Small intestine (tissue), 16 donors: ENCODE measurements around the gene RND2. TPM values are rescaled to one million over a fixed set of nuclear protein-coding genes. Genes with fewer than 3 reads are reported as not detected.
"Not testable (repeated sequence)": the region's sequence is repeated elsewhere in the genome, so short reads cannot be mapped to it uniquely, and the experiment has no call there.

Experiments used
- DNase-seq, 2 donors: peaks; one replicate each; pipeline versions ENCODE4 v3.0.0 to v3.0.0-alpha.2; 2013
- FAIRE-seq: peaks from 2 replicates; lab custom pipeline; 2012; peaks lifted over from hg19 to GRCh38; lab: Jason Lieb, UNC
- H3K27ac ChIP-seq, 3 donors: one replicate each; pipeline ENCODE4 v1.5.1; 2013; ENCODE audit warnings: low read length in 2 of 3, mild to moderate bottlenecking in 2 of 3, control low read depth in 1 of 3, inconsistent platforms in 1 of 3, low read depth in 1 of 3, moderate library complexity in 1 of 3
- H3K27me3 ChIP-seq, 3 donors: one replicate each; pipeline ENCODE4 v1.6.1; 2013; ENCODE audit warnings: low read length in 3 of 3, inconsistent platforms in 1 of 3; ENCODE audit not compliant: control insufficient read depth in 3 of 3, insufficient read depth in 3 of 3
- H3K36me3 ChIP-seq, 3 donors: one replicate each; pipeline ENCODE4 v1.6.1; 2013; ENCODE audit warnings: low read length in 3 of 3, inconsistent platforms in 1 of 3, low read depth in 1 of 3, mild to moderate bottlenecking in 1 of 3, moderate library complexity in 1 of 3; ENCODE audit not compliant: control insufficient read depth in 3 of 3, insufficient read depth in 2 of 3
- H3K4me1 ChIP-seq, 3 donors: one replicate each; pipeline ENCODE4 v1.6.1; 2013; ENCODE audit warnings: low read length in 2 of 3, inconsistent platforms in 1 of 3, low read depth in 1 of 3, mild to moderate bottlenecking in 1 of 3, moderate library complexity in 1 of 3; ENCODE audit not compliant: control insufficient read depth in 3 of 3, insufficient read depth in 2 of 3
- H3K4me3 ChIP-seq, 3 donors: one replicate each; pipeline ENCODE4 v1.5.1; 2013; ENCODE audit warnings: low read length in 3 of 3, control low read depth in 1 of 3, inconsistent platforms in 1 of 3, low read depth in 1 of 3, mild to moderate bottlenecking in 1 of 3, moderate library complexity in 1 of 3
- H3K9me3 ChIP-seq, 2 donors: one replicate each; pipeline ENCODE4 v1.6.1; 2013; ENCODE audit warnings: low read depth in 1 of 2, low read length in 1 of 2; ENCODE audit not compliant: control insufficient read depth in 2 of 2, insufficient read depth in 1 of 2
- WGBS, 3 donors: extraction: QIAGEN DNeasy Blood & Tissue Kit; methylation state at CpG; one replicate each; pipeline ENCODE4 v1.1.7; 2013; 5-methylcytosine and 5-hydroxymethylcytosine counted together
- long read RNA-seq, 10 donors: transcript quantifications; one replicate each; lab custom pipeline, GENCODE V29; 2026
- polyA plus RNA-seq, 4 donors: library from polyadenylated mRNA; stranded (reverse) in 3 of 4; unstranded in 1 of 4; fragments of 200-250 nt in 3 of 4; fragments of 120-200 nt in 1 of 4; gene quantifications; one replicate each; pipeline versions ENCODE4 v1.2.1 to v1.2.3, GENCODE V29; 2013
- donor health status: healthy with polysubstance abuse.
- donor health status: control.
- donor health status: control.
- donor health status: Bipolar disorder and iron deficiency.
- donor health status: healthy.

RND2 gene, protein sequence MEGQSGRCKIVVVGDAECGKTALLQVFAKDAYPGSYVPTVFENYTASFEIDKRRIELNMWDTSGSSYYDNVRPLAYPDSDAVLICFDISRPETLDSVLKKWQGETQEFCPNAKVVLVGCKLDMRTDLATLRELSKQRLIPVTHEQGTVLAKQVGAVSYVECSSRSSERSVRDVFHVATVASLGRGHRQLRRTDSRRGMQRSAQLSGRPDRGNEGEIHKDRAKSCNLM
- under 1 TPM in 3 of 4 donors, not detected in 1; 0.27 to 0.67 (median 0.41) TPM for polyA plus RNA-seq
- long read RNA-seq, donor 1: 0 reads
- long read RNA-seq, donor 2, partial matches to known transcripts: 0 of 8 reads
- long read RNA-seq, donor 2, other reads (novel, unspliced or antisense): 8 of 8 reads
- long read RNA-seq, donor 3: 0 reads
- long read RNA-seq, donor 4: 0 reads
- long read RNA-seq, donor 5: 0 reads
- long read RNA-seq, donor 6: 0 reads
- long read RNA-seq, donor 7, full-length matches to known transcripts: 1 of 1 reads
- long read RNA-seq, donor 7, partial matches to known transcripts: 0 of 1 reads
- long read RNA-seq, donor 7, other reads (novel, unspliced or antisense): 0 of 1 reads
- long read RNA-seq, donor 8: 0 reads
- long read RNA-seq, donor 9, full-length matches to known transcripts: 1 of 1 reads
- long read RNA-seq, donor 9, partial matches to known transcripts: 0 of 1 reads
- long read RNA-seq, donor 9, other reads (novel, unspliced or antisense): 0 of 1 reads
- long read RNA-seq, donor 10, full-length matches to known transcripts: 1 of 1 reads
- long read RNA-seq, donor 10, partial matches to known transcripts: 0 of 1 reads
- long read RNA-seq, donor 10, other reads (novel, unspliced or antisense): 0 of 1 reads

DNA sequence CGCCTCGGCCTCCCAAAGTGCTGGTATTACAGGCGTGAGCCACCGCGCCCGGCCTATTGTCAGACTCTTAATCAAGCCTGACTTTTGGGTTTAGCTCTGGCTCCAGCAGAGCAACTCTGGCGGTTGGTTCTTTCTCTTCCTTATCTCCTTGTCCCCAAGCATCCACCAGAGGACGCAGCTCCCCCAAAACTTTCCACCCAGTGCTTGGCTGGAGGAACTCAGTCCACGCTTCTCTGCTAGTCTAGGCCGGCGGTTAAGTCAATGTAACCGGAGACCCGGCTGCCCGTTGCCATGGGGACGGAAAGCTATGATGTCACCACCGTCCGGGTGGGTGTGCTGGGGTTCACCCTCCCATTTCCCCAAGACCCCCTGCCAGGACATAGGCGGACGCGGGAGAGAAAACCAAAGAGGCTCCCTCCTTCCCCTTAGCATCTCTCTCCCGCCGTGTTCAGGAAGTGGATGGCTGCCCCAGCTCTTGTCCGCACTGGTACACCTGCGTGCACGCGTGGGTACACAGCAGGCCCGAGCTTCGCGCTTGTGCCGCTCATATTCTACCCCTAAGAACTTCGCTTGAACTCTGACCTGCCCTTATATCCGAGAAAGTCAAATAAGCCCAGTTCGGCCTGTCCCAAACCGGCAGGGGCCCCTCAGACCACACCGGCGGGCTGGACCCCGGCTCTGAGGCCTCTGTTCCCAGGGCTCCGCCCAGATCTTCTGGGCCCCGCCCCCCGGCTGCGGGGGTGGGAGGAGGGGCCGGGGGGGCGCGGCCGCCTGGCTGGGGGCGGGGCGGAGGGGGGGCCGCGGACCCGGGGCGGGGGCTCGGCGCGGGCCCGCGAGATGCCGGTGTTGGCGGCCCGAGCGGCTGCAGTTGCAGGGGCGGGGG, at the start of gene RND2:
TSS of gene RND2 (plus strand) at position 825 of the 883 bp plus-strand sequence. CDS start 117 bp downstream, outside the sequence.
- Histone ChIP-seq H3K27me3 (peaks cover 0 to 8% (median 0%) of the 10 kb centered on the region in 3 donors), H3K9me3 (no peaks in the 10 kb centered on the region), H3K4me3 (peak within 1 kb of the TSS; percentile 31 to 62 (median 46)), H3K4me1 (peaks cover 0 to 24% (median 3%) of the 10 kb centered on the region in 3 donors), H3K27ac (peak within 1 kb of the TSS in 2 of 3 donors; percentile 67 to 73), H3K36me3 (peaks cover 0 to 10% (median 0%) of the 10 kb centered on the region in 3 donors)
- DNase-seq (peak; percentile 69 to 90), FAIRE-seq (no peak)
- WGBS, 3 donors: 0 to 1% (median 0%) methylated on average over 41 to 61 of the region's 61 CpGs

DNA sequence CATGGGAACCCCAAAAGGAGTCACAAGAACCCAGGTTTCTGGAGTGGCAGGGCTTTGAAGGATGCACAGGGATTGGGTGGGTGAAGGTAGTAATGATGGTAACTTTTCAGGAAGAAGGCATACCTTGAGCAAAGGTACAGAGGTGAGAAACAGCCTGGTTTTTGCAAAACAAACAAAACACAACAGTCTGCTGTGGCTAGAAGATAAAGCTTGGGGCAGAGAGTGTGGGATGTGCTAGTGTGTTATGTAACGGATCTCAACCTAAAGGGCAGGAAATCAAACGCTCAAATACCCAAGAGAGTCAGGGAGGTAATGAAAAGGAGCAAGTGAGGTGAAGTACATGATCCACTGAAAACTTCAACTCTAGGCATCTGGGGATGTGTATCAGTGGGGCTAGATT, 49.8 kb upstream of the RND2 start:
- peaks cover 0 to 5% (median 4%) of the 10 kb centered on the region in 3 donors for H3K4me1 ChIP-seq
- no peaks in the 10 kb centered on the region for H3K27me3 ChIP-seq
- H3K9me3 ChIP-seq: no peaks in the 10 kb centered on the region
- FAIRE-seq (no peak), DNase-seq (no peak)
- H3K27ac ChIP-seq: no peak overlapping the region
- 48 to 67% (median 61%) methylated on average over 2 of the region's 2 CpGs for WGBS, 3 donors
- H3K36me3 ChIP-seq: no peaks in the 10 kb centered on the region
- no peak overlapping the region for H3K4me3 ChIP-seq

DNA sequence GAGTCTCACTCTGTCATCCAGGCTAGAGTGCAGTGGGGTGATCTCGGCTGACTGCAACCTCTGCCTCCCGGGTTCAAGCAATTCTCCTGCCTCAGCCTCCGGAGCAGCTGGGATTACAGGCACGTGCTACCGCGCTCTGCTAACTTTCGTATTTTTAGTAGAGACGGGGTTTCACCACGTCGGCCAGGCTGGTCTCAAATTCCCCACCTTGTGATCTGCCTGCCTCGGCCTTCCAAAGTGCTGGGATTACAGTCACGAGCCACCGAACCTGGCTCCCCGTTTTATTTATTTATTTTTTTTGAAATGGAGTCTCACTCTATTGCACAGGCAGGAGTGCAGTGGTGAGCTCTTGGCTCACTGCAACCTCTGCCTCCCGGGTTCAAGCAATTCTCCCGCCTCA, 49.3 kb upstream of the RND2 start:
- DNase-seq, FAIRE-seq: not testable (repeated sequence)

DNA sequence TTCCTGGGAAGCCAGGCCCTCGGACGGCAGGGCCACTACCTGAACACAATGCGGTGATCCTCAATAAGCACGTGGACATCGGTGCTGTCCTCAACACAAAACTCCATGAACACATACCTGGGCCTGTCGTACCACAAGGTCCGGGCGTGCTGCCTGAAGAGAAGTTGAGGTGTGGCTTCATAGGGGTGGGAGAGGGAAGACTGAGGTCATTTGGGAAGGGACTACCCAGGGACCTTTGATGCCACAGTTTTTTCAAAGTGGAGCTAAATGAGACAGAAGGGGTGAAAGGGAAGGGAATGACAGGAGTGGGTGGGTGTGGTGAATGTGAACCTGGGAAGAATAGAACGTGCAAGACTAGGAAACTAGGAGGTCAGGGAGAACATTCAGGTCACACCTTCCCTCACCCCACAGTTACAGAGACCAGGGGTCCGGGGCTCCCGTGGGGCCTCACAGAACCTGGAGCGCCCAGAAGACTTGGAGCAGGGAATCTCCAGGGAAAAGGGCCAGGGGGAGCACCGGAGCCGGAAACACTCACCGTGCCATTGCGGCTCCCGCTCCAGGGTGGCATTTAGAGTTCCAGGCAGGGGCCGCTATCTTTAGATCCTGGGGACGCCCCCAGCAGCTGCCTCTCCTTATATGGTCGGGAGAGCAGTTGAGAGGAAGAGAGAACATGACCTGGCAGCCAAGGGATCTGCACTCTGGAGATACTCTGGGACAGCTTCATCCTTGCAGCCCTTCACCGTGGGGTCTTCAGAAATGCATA, 45.3 kb upstream of the RND2 start, which contains the start of gene PTGES3L:
TSS of gene PTGES3L (minus strand) at position 570 of the 763 bp plus-strand sequence. CDS start at position 543, 27 bp downstream.
- Histone ChIP-seq H3K36me3 (peaks cover 0 to 13% (median 0%) of the 10 kb centered on the region in 3 donors), H3K27ac (peak within 1 kb of the TSS; percentile 70 to 96 (median 82)), H3K4me3 (peak within 1 kb of the TSS; percentile 90 to 95 (median 92)), H3K4me1 (peaks cover 4 to 9% (median 4%) of the 10 kb centered on the region in 3 donors), H3K9me3 (no peaks in the 10 kb centered on the region), H3K27me3 (no peaks in the 10 kb centered on the region)
- 16 to 30% (median 23%) methylated on average over 20 to 21 of the region's 21 CpGs for WGBS, 3 donors
- DNase-seq (peak; percentile 27 to 75), FAIRE-seq (no peak)

More for the DNA sequence above, 49.3 kb upstream of the RND2 start:
- H3K4me1 ChIP-seq, H3K27ac ChIP-seq, H3K4me3 ChIP-seq, H3K27me3 ChIP-seq, H3K36me3 ChIP-seq, H3K9me3 ChIP-seq: not testable (repeated sequence)
- WGBS, 3 donors: 88 to 95% (median 94%) methylated on average over 16 of the region's 16 CpGs

DNA sequence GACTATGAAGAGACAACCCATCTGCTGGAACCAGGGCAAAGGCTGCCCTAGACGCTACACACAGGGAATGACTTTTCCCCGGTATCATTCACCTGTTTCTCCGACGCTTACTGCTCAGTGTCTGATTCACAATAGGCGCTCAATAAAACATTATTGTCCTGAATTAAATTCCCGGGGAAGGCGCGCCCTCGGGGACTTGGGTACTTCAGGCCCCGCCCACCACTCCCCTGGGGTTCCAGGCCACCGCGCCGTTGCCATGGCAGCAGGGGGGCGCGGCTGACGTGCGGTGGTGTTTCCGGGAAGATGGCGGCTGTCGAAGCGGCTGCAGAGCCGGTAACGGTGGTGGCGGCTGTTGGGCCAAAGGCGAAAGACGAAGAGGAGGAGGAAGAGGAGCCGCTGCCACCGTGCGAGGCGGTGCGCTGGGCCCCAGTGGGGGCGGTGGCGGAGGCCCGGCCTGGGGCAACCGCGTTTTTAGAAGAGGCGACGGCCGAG, 44.7 kb upstream of the RND2 start, which contains the start of gene RUNDC1:
TSS of gene RUNDC1 (plus strand) at position 292 of the 492 bp plus-strand sequence. CDS start at position 304, 12 bp downstream.
- Histone ChIP-seq H3K4me3 (peak within 1 kb of the TSS; percentile 90 to 95 (median 92)), H3K4me1 (peaks cover 4 to 9% (median 4%) of the 10 kb centered on the region in 3 donors), H3K36me3 (peaks cover 0 to 17% (median 0%) of the 10 kb centered on the region in 3 donors), H3K27me3 (no peaks in the 10 kb centered on the region), H3K27ac (peak within 1 kb of the TSS; percentile 70 to 96 (median 82)), H3K9me3 (no peaks in the 10 kb centered on the region)
- FAIRE-seq: no peak
- WGBS, 3 donors: 0 to 1% (median 0%) methylated on average over 30 to 39 of the region's 39 CpGs
- peak; percentile 98 to 99 for DNase-seq

DNA sequence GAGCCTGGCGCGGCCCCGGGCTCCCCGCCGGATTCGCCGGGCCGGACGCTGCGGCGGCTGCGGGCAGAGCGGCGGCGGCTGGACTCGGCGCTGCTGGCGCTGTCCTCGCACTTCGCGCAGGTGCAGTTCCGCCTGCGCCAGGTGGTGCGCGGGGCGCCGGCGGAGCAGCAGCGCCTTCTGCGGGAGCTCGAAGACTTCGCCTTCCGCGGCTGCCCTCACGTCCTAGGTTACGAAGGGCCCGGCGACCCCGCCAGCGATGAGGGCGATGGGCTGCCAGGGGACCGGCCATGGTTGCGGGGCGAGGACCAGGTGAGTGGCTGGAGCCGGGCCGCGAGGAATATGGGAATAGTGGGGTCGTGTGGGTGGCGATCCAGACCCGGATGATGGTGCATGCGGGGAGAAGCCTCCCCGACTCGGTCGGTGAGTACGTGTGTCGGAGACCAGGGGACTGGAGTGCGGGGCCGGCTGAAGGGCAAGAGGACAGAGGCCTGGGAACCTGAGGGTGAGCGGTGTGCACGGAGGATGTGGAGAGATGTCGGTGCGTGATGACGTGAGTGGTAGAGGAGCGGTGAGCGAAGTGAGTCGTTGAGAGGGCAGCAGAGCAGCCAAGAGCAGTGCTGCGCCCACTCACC, 44.1 kb upstream of the RND2 start:
- DNase-seq (peak; percentile 73 to 79), FAIRE-seq (no peak)
- Histone ChIP-seq H3K27me3 (no peaks in the 10 kb centered on the region), H3K4me1 (peaks cover 4 to 9% (median 4%) of the 10 kb centered on the region in 3 donors), H3K4me3 (peak overlapping the region; percentile 90 to 95 (median 92)), H3K36me3 (peaks cover 0 to 18% (median 0%) of the 10 kb centered on the region in 3 donors), H3K27ac (peak overlapping the region; percentile 69 to 96 (median 70)), H3K9me3 (no peaks in the 10 kb centered on the region)
- 0% methylated on average over 49 to 67 of the region's 67 CpGs for WGBS, 3 donors

DNA sequence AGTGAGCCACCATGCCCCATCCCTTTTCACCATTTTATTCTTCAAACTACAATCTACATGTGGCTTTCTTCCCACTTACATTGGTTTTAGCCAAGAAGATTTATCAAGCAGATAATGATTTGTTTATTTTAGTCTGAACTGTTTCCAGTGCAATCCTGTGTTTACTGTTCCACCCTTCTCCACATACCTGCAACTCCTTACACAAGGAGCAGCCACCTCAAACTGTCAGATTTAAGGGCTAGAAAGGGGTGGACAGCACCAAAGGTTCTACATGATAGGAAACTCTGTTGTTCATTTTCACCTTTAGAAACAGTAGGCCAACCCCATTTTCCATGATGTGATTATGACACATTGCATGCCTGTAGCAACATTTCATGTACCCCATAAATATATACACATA, 42.8 kb upstream of the RND2 start:
- H3K9me3 ChIP-seq: no peaks in the 10 kb centered on the region
- H3K36me3 ChIP-seq: peaks cover 1 to 29% (median 2%) of the 10 kb centered on the region in 3 donors
- DNase-seq (no peak), FAIRE-seq (no peak)
- H3K4me1 ChIP-seq: peaks cover 4 to 9% (median 4%) of the 10 kb centered on the region in 3 donors
- H3K27me3 ChIP-seq: no peaks in the 10 kb centered on the region
- H3K27ac ChIP-seq: no peak overlapping the region
- H3K4me3 ChIP-seq: no peak overlapping the region
